Cardiac fibroblast (primary cell): Measurements from ENCODE around the gene TENT5A.
A peak's percentile ranks its signal among the peaks of the same experiment; 100 is the strongest.

Experiments used
- DNase-seq, 2 donors: peaks; one replicate each; pipeline versions ENCODE4 v3.0.0 to v3.0.0-alpha.2; 2010; ENCODE audit warnings: low read depth in 2 of 2
- H3K4me3 ChIP-seq, 2 donors: replicated peaks in 1 of 2; 1 replicate in 1 of 2; 2 replicates in 1 of 2; pipeline ENCODE4 v1.5.1; 2011; ENCODE audit warnings: low read depth in 2 of 2, low read length in 2 of 2, mild to moderate bottlenecking in 2 of 2, moderate library complexity in 1 of 2
- CTCF ChIP-seq: IDR thresholded peaks from one replicate; pipeline ENCODE4 v1.5.1; 2011; ENCODE audit warnings: low read depth, mild to moderate bottlenecking, low read length, inconsistent platforms

The TENT5A gene

GRCh38 chr6:81708113-81708699, 44.3 kb downstream of the TENT5A start:
- no peak overlapping the region for H3K4me3 ChIP-seq
- TF ChIP-seq CTCF = no peak
- no peak for DNase-seq

GRCh38 chr6:81704700-81705099, 47.8 kb downstream of the TENT5A start:
- DNase-seq = no peak
- TF ChIP-seq CTCF = no peak
- H3K4me3 ChIP-seq = no peak overlapping the region

GRCh38 chr6:81700414-81700813, 52.1 kb downstream of the TENT5A start:
- no peak overlapping the region for H3K4me3 ChIP-seq
- DNase-seq = no peak
- TF ChIP-seq CTCF = no peak

- no peak overlapping the region for H3K4me3 ChIP-seq
- DNase-seq = peak; percentile 44 to 63
- no peak for TF ChIP-seq CTCF
Observed at GRCh38 chr6:81697559-81697958, 54.9 kb downstream of the TENT5A start.

GRCh38 chr6:81696524-81696923, 56.0 kb downstream of the TENT5A start:
- H3K4me3 ChIP-seq = no peak overlapping the region
- TF ChIP-seq CTCF = no peak
- DNase-seq = no peak
